Left lung (tissue), 14 donors: ENCODE results near the gene ALOX12. TPM values are rescaled to one million over a fixed set of nuclear protein-coding genes. Genes with fewer than 3 reads are reported as not detected.
A peak's percentile ranks its signal among the peaks of the same experiment; 100 is the strongest.
"Not testable (repeated sequence)": the region's sequence is repeated elsewhere in the genome, so short reads cannot be mapped to it uniquely, and the experiment has no call there.

Experiments used
- ATAC-seq: fragments of 200-7000 bp; cut with Tn5 transposase; one replicate; pipeline ENCODE4 v1.9.1; 2020; ENCODE audit warnings: moderate library complexity
- DNase-seq, 4 donors: peaks; one replicate each; pipeline ENCODE4 v3.0.0-alpha.2; 2013 to 2020
- H3K27ac ChIP-seq, 2 donors: fragments of 200-600 bp; sonication (generic) in 1 of 2; one replicate each; pipeline versions ENCODE4 v1.5.0 to v1.8.0; 2020 to 2021
- H3K27me3 ChIP-seq, 2 donors: fragments of 200-600 bp; sonication (generic) in 1 of 2; one replicate each; pipeline versions ENCODE4 v1.5.0 to v1.8.0; 2020 to 2021
- H3K36me3 ChIP-seq, 2 donors: fragments of 200-600 bp; sonication (generic) in 1 of 2; one replicate each; pipeline versions ENCODE4 v1.5.0 to v1.8.0; 2020 to 2021
- H3K4me1 ChIP-seq, 2 donors: fragments of 200-600 bp; one replicate each; pipeline ENCODE4 v1.8.0; 2021
- H3K4me3 ChIP-seq, 2 donors: fragments of 200-600 bp; sonication (generic) in 1 of 2; one replicate each; pipeline versions ENCODE4 v1.5.0 to v1.8.0; 2020 to 2021; ENCODE audit warnings: mild to moderate bottlenecking in 1 of 2
- H3K9me3 ChIP-seq, 2 donors: fragments of 200-600 bp; sonication (generic) in 1 of 2; one replicate each; pipeline versions ENCODE4 v1.5.0 to v1.8.0; 2020 to 2021
- intact Hi-C, 2 donors: fragments of 100-400 bp; cut with DNase I; formaldehyde crosslinking; loops; one replicate each; pipeline versions ENCODE4 v1.11.2 to v1.14.2; 2022
- long read RNA-seq, 12 donors: library from polyadenylated mRNA in 2 of 12; unstranded in 2 of 12; transcript quantifications; one replicate each; pipeline ENCODE4 v2.0.0 and lab custom pipeline, GENCODE V29; 2019 to 2026
- polyA plus RNA-seq, 6 donors: library from polyadenylated mRNA; unstranded; fragments of 120-200 nt; gene quantifications; one replicate each; pipeline ENCODE4 v1.2.1, GENCODE V29; 2013; ENCODE audit not compliant: insufficient read length in 6 of 6
- total RNA-seq, 2 donors: library from RNA; stranded (reverse); fragmentation: NEBNext Ultra II Directional; extraction: Animal tissue kit (Norgen Biotek cat#: 25700); gene quantifications; one replicate each; pipeline ENCODE4 v1.2.1, GENCODE V29; 2021
- TF ChIP-seq, protein P1 (sequence below), 2 donors: fragments of 200-600 bp; sonication (generic) in 1 of 2; IDR thresholded peaks; one replicate each; pipeline versions ENCODE4 v1.5.0 to v1.8.0; 2021; ENCODE audit warnings: antibody characterized with exemption in 2 of 2
- donor health status: DM: no; HTN: yes; CAD: no.
- donor health status: DM: no; HTN: no; CAD: no.

ALOX12 gene, protein sequence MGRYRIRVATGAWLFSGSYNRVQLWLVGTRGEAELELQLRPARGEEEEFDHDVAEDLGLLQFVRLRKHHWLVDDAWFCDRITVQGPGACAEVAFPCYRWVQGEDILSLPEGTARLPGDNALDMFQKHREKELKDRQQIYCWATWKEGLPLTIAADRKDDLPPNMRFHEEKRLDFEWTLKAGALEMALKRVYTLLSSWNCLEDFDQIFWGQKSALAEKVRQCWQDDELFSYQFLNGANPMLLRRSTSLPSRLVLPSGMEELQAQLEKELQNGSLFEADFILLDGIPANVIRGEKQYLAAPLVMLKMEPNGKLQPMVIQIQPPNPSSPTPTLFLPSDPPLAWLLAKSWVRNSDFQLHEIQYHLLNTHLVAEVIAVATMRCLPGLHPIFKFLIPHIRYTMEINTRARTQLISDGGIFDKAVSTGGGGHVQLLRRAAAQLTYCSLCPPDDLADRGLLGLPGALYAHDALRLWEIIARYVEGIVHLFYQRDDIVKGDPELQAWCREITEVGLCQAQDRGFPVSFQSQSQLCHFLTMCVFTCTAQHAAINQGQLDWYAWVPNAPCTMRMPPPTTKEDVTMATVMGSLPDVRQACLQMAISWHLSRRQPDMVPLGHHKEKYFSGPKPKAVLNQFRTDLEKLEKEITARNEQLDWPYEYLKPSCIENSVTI
- total RNA-seq, result under 1 TPM; 0.29 to 0.67 TPM
- 1 to 10 TPM; 2.8 to 4.4 (median 3.3) TPM for polyA plus RNA-seq
- long read RNA-seq, donor 1, result 0 reads
- long read RNA-seq, donor 2, partial matches to known transcripts, result 0 of 6 reads
- long read RNA-seq, donor 2, other reads (novel, unspliced or antisense), result 6 of 6 reads
- long read RNA-seq, donor 3, result 0 reads
- long read RNA-seq, donor 4, result 0 reads
- long read RNA-seq, donor 5, result 0 reads
- long read RNA-seq, donor 6, result 0 reads
- long read RNA-seq, donor 7, result 0 reads
- long read RNA-seq, donor 8, result 0 reads
- long read RNA-seq, donor 9, result 0 reads
- long read RNA-seq, donor 10, result 0 reads
- long read RNA-seq, donor 11, result 0 reads
- long read RNA-seq, donor 12, result 0 reads

DNA sequence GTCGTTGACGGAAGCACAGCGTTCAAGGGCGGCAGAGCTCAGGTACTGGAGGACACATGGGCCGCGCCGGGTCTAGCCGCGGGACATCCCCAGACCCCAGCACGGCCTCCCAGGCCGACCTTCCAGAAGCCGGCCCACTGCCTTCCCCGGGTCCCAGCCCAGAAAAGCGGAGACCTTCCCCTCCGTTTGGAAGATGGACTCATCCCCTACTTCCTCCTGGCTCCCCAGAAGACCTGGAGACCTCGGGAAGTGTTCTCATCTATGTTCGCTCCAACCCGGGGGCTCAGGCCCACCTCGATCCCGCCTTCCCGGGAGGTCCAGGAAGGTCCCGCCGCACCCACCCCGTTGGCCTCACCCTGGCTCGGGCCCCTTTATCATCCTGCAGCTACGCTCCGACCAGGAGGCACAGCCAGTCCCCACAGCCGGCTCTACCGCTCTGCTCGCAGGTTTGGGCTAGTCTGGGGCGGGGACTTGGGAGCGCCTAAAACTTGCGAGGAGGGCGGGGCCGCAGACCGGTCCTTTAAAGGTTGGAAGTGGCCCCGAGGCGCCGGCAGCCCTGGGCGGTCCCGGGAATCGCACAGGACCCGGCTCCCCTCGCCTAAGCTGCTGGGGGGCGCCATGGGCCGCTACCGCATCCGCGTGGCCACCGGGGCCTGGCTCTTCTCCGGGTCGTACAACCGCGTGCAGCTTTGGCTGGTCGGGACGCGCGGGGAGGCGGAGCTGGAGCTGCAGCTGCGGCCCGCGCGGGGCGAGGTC is at the start of gene ALOX12:
TSS of gene ALOX12 (plus strand) at position 550 of the 756 bp plus-strand sequence. CDS start at position 619, 69 bp downstream.
- intact Hi-C loops, result loop anchor here in 1 of 2 donors (5.0 kb wide), 1 partner anchor 88 kb away; no protein-coding TSS in a partner anchor
- Histone ChIP-seq H3K27me3 (no peaks in the 10 kb centered on the region), H3K9me3 (no peaks in the 10 kb centered on the region), H3K27ac (no peak within 1 kb of the TSS), H3K4me1 (peaks cover 0 to 14% of the 10 kb centered on the region in 2 donors), H3K36me3 (peaks cover 0 to 46% of the 10 kb centered on the region in 2 donors), H3K4me3 (peak within 1 kb of the TSS; percentile 13 to 19)
- TF ChIP-seq, protein P1, sequence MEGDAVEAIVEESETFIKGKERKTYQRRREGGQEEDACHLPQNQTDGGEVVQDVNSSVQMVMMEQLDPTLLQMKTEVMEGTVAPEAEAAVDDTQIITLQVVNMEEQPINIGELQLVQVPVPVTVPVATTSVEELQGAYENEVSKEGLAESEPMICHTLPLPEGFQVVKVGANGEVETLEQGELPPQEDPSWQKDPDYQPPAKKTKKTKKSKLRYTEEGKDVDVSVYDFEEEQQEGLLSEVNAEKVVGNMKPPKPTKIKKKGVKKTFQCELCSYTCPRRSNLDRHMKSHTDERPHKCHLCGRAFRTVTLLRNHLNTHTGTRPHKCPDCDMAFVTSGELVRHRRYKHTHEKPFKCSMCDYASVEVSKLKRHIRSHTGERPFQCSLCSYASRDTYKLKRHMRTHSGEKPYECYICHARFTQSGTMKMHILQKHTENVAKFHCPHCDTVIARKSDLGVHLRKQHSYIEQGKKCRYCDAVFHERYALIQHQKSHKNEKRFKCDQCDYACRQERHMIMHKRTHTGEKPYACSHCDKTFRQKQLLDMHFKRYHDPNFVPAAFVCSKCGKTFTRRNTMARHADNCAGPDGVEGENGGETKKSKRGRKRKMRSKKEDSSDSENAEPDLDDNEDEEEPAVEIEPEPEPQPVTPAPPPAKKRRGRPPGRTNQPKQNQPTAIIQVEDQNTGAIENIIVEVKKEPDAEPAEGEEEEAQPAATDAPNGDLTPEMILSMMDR (IDR thresholded peaks at IDR 0.05), result no peak
- ATAC-seq (peak; percentile 93), DNase-seq (peak in 2 of 4 donors; percentile 49 to 87)

DNA sequence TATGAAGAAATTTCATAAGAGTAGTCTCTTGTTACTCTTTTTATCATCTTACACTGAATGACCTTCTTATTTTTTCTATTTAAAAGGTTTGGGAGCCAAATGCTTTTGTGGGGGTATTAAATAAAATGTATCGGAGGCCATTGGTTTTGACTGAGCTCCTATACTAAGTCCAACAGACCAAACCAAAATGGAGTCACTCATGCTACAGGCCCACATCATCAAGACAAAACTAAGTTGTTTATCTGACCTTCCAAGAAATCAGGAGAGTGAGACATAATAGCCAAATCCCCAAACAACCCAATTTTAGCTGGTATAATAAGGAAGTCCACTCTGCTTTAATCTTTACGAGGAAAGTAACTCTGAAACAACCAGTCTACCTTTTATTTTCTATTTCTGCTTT is 48.1 kb upstream of the ALOX12 start:
- peaks cover 0 to 12% of the 10 kb centered on the region in 2 donors for H3K4me1 ChIP-seq

GRCh38 chr17:6948562-6948961 is 47.3 kb upstream of the ALOX12 start:
- TF ChIP-seq, protein P1 (IDR thresholded peaks at IDR 0.05), result no peak
- Histone ChIP-seq H3K4me3 (no peak overlapping the region), H3K36me3 (no peaks in the 10 kb centered on the region), H3K4me1 (peaks cover 0 to 12% of the 10 kb centered on the region in 2 donors), H3K9me3 (no peaks in the 10 kb centered on the region), H3K27me3 (no peaks in the 10 kb centered on the region), H3K27ac (peak overlapping the region in 1 of 2 donors; percentile 3)
- DNase-seq, result no peak
- peak; percentile 40 for ATAC-seq
- intact Hi-C loops, result no loop called here

More for the DNA sequence above, 48.1 kb upstream of the ALOX12 start:
- no peaks in the 10 kb centered on the region for H3K27me3 ChIP-seq
- ATAC-seq (no peak), DNase-seq (no peak)
- H3K9me3 ChIP-seq, result no peaks in the 10 kb centered on the region
- H3K4me3 ChIP-seq, result no peak overlapping the region
- intact Hi-C loops, result no loop called here
- H3K27ac ChIP-seq, result no peak overlapping the region
- H3K36me3 ChIP-seq, result no peaks in the 10 kb centered on the region
- TF ChIP-seq, protein P1 (IDR thresholded peaks at IDR 0.05), result no peak

- TF ChIP-seq, protein P1 (IDR thresholded peaks at IDR 0.05), result no peak
- DNase-seq (no peak), ATAC-seq (no peak)
- H3K4me1 ChIP-seq, result peaks cover 0 to 12% of the 10 kb centered on the region in 2 donors
- intact Hi-C loops, result no loop called here
- no peaks in the 10 kb centered on the region for H3K9me3 ChIP-seq
- no peak overlapping the region for H3K4me3 ChIP-seq
- H3K27ac ChIP-seq, result peak overlapping the region in 1 of 2 donors; percentile 3
- H3K36me3 ChIP-seq, result no peaks in the 10 kb centered on the region
- H3K27me3 ChIP-seq, result no peaks in the 10 kb centered on the region
Measured at GRCh38 chr17:6948976-6949375, 46.9 kb upstream of the ALOX12 start.

DNA sequence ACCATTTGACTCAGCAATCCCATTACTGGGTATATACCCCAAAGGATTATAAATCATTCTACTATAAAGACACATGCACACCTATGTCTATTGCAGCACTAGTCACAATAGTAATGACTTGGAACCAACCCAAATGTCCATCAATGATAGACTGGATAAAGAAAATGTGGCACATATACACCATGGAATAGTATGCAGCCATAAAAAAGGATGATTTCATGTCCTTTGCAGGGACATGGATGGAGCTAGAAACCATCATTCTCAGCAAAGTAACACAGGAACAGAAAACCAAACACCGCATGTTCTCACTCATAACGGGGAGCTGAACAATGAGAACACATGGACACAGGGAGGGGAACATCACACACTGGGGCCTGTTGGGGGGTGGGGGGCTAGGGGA is 44.9 kb upstream of the ALOX12 start:
- H3K36me3 ChIP-seq, intact Hi-C loops, ATAC-seq, H3K27me3 ChIP-seq, H3K4me3 ChIP-seq, H3K9me3 ChIP-seq, DNase-seq, H3K27ac ChIP-seq: not testable (repeated sequence)
- H3K4me1 ChIP-seq, result peaks cover 0 to 12% of the 10 kb centered on the region in 2 donors
